CD4-positive, alpha-beta T cell treated with Interleukin-4 for 4 hours (primary cell): ENCODE measurements around the gene MATN1.

ENCODE experiments used
- DNase-seq: peaks from one replicate; pipeline ENCODE4 v3.0.0-alpha.2; 2020

The MATN1 gene

DNA sequence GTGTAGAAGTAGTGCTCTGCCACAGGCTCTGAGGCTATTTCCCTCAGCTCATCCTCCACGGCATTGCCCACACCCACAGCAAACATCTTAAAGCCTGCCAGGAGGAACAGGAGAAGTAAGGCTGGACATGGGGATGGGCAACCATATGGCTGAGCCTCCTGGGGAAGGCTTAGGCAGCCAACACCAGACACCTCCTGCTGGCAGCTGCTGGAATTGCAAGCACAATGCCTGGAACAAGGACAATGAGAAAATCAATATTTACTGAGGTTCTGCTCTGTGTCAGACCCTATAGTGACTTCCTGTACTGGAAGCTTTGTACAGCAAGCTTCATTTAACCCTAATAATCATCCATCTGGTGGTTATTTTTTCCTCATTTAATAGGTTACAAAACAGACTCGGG, 8.2 kb downstream of the MATN1 start:
- DNase-seq, result no peak

- DNase-seq, result no peak
Observed at GRCh38 chr1:30714536-30715090, 8.8 kb downstream of the MATN1 start.

DNA sequence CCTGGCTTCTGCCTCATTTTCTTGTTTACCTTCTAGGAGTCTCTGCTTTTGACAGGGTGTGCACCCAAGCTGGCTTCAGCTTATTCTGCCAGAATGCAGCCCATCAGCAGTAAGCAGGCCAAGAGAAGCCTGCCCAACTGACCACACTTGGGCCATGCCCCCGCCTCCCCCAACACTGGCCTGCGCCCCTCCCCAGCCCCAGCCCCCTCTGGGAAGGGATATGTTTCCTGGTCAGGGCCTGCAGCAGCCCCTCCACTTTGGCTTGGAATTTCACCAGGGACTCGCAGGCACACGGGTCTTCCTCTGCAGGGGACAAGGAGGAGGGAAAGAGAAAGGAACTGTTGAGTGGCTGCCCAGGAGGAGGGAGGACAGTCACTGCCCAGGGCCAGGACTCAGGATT, 9.4 kb downstream of the MATN1 start:
- DNase-seq, result no peak

- no peak for DNase-seq
Observed at GRCh38 chr1:30713311-30713710, 10.1 kb downstream of the MATN1 start.

GRCh38 chr1:30712583-30712982, 10.8 kb downstream of the MATN1 start:
- DNase-seq, result no peak

DNA sequence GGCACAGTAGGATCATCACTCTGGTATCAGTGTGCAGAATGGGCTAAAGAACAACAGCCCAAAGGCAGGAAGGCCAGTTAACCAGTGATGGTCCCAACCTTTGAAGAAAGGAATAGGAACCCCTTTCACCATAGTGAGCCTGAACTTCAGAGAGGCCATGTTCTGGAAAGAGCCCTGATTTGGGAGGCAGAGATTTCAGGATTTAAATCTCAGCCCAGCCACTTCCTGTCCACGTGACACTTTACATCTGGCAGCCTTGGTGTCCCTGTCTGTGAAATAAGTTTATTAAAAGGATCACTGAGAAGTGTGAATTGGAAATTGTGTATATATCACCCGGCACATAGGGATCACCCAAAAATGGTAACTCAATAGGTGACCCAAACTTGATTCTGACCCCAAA, 13.0 kb downstream of the MATN1 start:
- no peak for DNase-seq

DNA sequence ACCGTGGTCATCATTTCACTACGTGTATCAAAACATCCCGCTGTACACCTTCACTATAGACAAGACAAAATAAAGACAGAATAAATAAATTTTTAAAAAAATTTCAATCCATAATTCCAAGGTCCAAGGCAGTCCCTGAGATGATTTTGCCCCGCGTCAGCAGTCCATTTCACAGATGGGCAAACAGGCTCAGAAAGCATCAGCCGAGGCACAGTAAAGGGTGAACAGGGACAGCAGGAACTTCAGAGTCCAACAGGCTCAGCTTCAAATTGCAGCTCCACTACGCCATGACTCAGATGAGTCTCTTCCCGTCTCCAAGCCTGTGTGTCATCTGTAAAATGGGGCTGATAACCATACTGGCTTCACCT, 15.0 kb downstream of the MATN1 start:
- no peak for DNase-seq

DNA sequence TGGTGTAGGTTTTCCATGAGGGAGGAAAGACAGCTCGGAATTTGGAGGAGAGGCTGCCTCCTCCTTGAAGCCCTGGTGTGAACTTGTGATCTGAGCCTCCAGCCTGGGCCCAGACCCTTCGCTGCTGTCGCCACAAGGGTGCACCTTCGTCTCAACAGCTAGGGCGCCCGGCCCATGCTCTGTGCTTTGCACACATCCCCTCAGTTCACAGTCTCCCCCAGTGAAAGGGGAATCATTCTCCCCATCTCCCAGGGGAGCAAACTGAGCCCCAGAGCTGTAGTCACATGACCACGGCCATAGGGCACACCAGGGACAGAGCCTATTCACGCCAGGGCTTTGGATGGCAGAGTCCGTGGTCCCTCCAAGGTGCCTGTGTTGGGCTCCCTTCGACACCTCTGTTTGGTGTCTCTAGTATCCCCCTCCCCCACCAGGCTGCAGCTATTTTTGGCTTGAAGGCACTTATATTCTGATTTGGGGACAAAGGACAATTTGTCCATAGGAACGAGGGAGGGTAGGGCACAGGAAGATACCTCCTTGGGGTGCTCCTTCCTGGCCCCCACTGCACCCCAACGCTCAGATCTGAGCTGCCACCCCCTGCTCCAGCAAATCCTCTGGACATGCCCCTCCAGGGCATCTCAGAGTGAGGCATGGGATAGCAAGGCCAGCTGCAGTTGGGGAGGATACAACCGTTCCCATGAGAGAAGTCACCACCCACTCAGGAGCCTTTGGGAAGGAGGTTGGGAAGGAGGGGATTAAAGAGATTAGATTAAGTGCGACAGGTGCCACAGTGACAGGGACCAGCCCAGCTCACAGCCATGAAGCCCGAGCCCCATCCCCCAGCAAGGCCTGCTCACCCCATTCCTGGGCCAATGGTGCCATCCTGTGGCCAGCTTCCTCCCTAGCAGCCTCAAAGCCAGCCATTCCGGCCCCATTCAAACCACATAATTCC, 15.7 kb downstream of the MATN1 start:
- DNase-seq, result peak; percentile 27

- DNase-seq, result no peak
Observed at GRCh38 chr1:30706528-30706927, 16.9 kb downstream of the MATN1 start.

GRCh38 chr1:30705698-30706097, 17.7 kb downstream of the MATN1 start:
- DNase-seq, result no peak

- no peak for DNase-seq
Observed at GRCh38 chr1:30704765-30705509, 18.4 kb downstream of the MATN1 start.

GRCh38 chr1:30704271-30704670, 19.1 kb downstream of the MATN1 start:
- no peak for DNase-seq

GRCh38 chr1:30702823-30703222, 20.6 kb downstream of the MATN1 start:
- DNase-seq, result no peak

- no peak for DNase-seq
Observed at GRCh38 chr1:30701258-30701633, 22.1 kb downstream of the MATN1 start.

DNA sequence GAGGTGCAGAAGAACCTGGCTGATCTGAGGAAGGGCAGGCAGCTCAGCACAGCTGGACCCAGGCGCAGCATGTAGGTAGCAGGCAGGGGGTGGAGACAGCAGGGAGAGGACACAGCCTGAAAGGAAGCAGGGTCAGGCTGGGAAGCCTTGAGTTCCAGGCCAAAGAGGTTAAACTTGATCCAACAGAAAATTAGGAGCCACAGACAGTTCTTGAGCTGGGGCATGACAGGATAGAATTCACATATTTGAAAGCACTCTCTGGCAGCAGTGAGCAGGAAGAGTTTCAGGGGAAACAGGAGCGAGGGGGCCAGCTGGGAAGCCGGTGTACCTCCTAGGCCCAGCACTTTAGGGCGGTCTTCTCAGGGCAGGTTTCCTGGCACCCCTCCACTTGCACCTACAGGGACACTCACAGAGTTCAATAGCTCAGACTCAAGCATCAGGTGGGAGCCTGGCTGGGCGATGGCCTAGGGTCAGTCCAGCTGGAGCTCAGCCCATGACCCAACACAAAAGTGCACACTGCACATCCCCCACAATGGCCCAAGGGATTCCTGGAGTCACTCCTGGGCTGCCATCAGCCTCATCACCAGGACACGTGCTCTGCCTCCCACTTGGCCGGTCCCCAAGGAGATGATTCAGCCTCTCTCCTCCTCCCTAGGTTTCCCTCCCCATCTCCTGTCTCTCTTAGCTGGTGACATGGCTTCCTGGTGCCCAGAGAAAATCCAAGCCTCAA, 22.7 kb downstream of the MATN1 start:
- DNase-seq, result no peak

DNA sequence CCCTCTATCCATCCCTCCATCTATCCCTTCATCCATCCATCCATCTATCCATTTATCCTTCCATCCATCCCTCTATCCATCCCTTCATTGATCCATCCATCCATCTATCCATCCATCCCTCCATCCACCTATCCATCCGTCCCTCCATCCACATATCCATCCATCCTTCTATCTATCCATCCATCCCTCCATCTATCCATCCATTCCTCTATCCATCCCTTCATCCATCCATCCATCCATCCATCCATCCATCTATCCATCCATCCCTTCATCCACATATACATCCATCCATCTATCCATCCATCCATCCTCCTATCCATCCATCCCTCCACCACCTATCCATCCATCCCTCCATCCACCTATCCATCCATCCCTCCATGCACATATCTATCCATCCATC, 23.6 kb downstream of the MATN1 start:
- DNase-seq, result no peak

GRCh38 chr1:30698401-30698981, 24.9 kb downstream of the MATN1 start:
- DNase-seq, result no peak

- DNase-seq, result no peak
Observed at GRCh38 chr1:30697571-30698376, 25.6 kb downstream of the MATN1 start.

- DNase-seq, result no peak
Observed at GRCh38 chr1:30696831-30697230, 26.6 kb downstream of the MATN1 start.

- no peak for DNase-seq
Observed at GRCh38 chr1:30695439-30695841, 27.9 kb downstream of the MATN1 start.

DNA sequence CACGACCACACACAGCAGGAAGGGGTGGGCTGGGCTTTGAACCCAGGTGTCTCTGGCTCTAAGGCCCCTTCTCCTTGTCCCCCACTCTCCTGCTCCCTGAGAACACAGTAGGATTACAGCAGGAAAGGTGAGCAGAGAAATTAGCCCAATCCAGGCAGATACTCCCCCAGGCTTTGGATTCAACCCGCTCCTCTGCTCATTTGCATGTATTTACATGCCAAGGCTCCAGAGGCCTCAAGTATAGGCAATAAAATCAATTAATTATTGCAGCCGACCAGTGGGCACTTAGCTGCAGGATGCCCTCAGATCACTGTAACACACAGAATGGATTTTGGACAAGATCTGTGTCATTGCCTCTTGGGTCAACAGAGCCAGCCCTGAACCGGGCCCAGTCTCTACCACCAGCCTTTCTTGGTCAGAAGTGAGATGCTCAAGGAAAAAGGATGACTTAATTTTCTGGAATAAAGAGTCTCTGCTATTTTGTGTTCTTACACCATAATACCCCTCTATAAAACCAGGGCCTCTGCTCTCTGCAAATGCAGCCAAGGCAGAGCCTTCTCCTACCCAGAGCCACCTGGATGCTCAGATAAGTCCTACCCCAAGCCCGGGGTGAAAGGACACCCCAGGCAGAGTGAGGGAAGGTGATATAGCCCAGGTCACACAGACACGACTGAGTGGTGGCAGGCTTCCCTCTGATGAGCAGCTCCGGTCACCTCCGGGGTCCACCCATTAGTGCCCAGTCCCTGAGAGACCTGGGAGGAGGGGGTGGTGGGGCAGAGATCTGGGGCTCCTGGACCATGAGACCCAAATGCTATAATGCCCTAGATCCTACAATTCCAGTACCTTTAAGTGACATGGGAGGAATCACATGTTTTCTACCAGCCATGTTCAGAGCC, 28.9 kb downstream of the MATN1 start:
- DNase-seq, result no peak
